ENCODE measurements around the gene IFI27L1. TPM values are rescaled to one million over a fixed set of nuclear protein-coding genes. Genes with fewer than 3 reads are reported as not detected.

The IFI27L1 gene
- total and polyA plus RNA-seq, 2 of the 13 experiments (the other 11 are each of a cell fraction or from before 2014, with no cell fraction given): 11.9 to 19.0 TPM

DNA sequence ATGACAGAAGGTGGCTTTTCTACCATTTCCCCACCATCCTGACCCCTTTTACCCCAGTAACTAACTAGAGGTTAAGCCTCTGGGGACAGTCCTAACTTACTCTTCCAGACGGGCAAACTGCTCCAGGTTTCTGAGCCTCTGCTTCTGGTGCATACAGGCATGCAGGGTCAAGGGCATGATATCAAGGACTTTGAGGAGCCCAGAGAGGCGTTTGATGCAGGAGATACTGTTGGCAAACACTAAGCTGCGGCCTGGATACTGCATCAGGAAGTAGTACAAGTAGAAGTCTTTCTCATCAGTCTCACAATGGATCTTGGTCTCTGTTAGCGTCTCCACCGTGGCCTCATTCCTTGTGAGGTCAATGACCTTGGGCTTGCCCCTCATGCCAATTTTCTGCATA is 21.1 kb upstream of the IFI27L1 start (continued):
- no peak for TF ChIP-seq KLF15 (CRISPR knock-in tag; IDR thresholded peaks at IDR 0.05; ENCODE audit: borderline replicate concordance)

DNA sequence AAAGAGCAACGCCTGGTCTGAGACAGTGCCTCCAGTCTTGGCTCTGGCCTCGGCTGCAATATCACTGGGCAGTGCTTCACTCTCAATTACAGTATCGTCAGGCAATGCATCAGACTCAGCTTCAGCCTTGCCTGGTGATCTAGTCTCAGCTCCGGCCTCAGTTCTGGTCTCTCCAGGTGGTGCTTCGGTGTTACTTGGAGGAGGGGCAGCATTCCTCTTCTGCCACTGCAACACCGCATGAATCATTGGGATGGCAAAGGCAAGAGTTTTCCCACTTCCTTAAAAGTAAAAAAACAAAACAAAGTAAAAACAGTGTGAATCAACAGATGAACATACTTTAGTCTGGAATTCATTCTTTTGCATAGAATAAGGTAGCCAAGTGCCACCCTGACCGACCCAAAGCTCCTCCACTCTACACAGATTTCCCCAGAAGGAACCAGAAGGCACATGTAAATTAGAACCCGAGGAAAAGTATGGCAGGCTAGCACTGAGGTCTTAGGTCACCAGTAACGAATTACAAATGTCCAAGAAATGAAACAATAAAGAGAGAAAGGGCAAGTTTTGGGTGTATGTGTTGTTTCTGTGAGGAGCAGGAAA is 18.7 kb upstream of the IFI27L1 start:
- Histone ChIP-seq H3K9me3 (ENCODE audit: low read length) (no peaks in the 10 kb centered on the region), H4K20me1 (ENCODE audit: insufficient read depth, low read length) (0 out of 2 replicates have a peak, but pooled peaks cover 7% of the 10 kb centered on the region), H3K4me1 (ENCODE audit: insufficient read depth, low read length) (peaks cover 63% of the 10 kb centered on the region), H3K79me2 (ENCODE audit: insufficient read depth, low read length) (peaks cover 67% of the 10 kb centered on the region), H3K4me3 (replicated peaks in 1 of 3; ENCODE audit: insufficient read depth in 1 of 3, low read depth in 2 of 3, low read length in 3 of 3) (no peak overlapping the region), H2AFZ (ENCODE audit: low read length) (no peak overlapping the region), H3K27me3 (ENCODE audit: control insufficient read depth in 1 of 2, insufficient read depth in 2 of 2, low read length in 2 of 2) (no peaks in the 10 kb centered on the region), H3K9ac (ENCODE audit: insufficient read depth, low read depth, low read length) (no peak overlapping the region), H3K4me2 (ENCODE audit: low read depth, low read length) (no peak overlapping the region), H3K36me3 (replicated peaks in 1 of 2; ENCODE audit: control insufficient read depth in 1 of 2, insufficient read depth in 2 of 2, low read length in 2 of 2) (peaks cover 19 to 39% of the 10 kb centered on the region in 2 experiments), H3K27ac (ENCODE audit: extremely low read length, insufficient read depth, low read length) (peak overlapping the region; percentile 33)
- POLR2A ChIA-PET: no interaction called here
- in situ Hi-C loops (cut with HindIII; ENCODE audit: extremely low pct_ligation_motif_present, low pct_unique_long_range_greater_than_20kb): no loop called here
- 86% methylated on average over 9 of the region's 9 CpGs for WGBS (ENCODE audit: low lambda C conversion rate)
- ATAC-seq (no peak), FAIRE-seq (no peak), DNase-seq (ENCODE audit: low spot score) (no peak)
- BruUV-seq (replicated peaks): no TSS peak
- no peak for TF ChIP-seq KLF9 (CRISPR knock-in tag; IDR thresholded peaks at IDR 0.05; ENCODE audit: low read depth)
- no peak for TF ChIP-seq MIER3 (CRISPR knock-in tag; IDR thresholded peaks at IDR 0.05; ENCODE audit: borderline replicate concordance)
- TF ChIP-seq, protein P1, sequence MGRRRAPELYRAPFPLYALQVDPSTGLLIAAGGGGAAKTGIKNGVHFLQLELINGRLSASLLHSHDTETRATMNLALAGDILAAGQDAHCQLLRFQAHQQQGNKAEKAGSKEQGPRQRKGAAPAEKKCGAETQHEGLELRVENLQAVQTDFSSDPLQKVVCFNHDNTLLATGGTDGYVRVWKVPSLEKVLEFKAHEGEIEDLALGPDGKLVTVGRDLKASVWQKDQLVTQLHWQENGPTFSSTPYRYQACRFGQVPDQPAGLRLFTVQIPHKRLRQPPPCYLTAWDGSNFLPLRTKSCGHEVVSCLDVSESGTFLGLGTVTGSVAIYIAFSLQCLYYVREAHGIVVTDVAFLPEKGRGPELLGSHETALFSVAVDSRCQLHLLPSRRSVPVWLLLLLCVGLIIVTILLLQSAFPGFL (CRISPR knock-in tag; IDR thresholded peaks at IDR 0.05): no peak
- TF ChIP-seq SKI (IDR thresholded peaks at IDR 0.05; ENCODE audit: partially characterized antibody): no peak
- no peak for TF ChIP-seq ZNF552 (CRISPR knock-in tag; IDR thresholded peaks at IDR 0.05; ENCODE audit: borderline replicate concordance)
- TF ChIP-seq NONO (IDR thresholded peaks at IDR 0.05): no peak
- no peak for TF ChIP-seq NONO (CRISPR knock-in tag; conservative IDR thresholded peaks at IDR 0.05)
- no peak for TF ChIP-seq SMAD9 (CRISPR knock-in tag; IDR thresholded peaks at IDR 0.05)
- no peak for TF ChIP-seq ZNF484 (CRISPR knock-in tag; IDR thresholded peaks at IDR 0.05; ENCODE audit: borderline replicate concordance, low read depth)
- TF ChIP-seq ZNF12 (CRISPR knock-in tag; IDR thresholded peaks at IDR 0.05): no peak
- no peak for TF ChIP-seq ZNF337 (CRISPR knock-in tag; IDR thresholded peaks at IDR 0.05; ENCODE audit: borderline replicate concordance, low read depth)
- no peak for TF ChIP-seq LCORL (IDR thresholded peaks at IDR 0.05)
- no peak for TF ChIP-seq LCORL (CRISPR knock-in tag; IDR thresholded peaks at IDR 0.05)
- CTCF ChIA-PET (ENCODE audit: low intra/inter-chr PET ratio, low total read pairs): no interaction called here
- intact Hi-C loops (cut with micrococcal nuclease; ENCODE audit: unreplicated experiment): no loop called here
